Liver (tissue), 9 donors: Measurements from ENCODE around the gene CEP164. TPM values are rescaled to one million over a fixed set of nuclear protein-coding genes. Genes with fewer than 3 reads are reported as not detected.

Source experiments
- DNase-seq: peaks from one replicate; pipeline ENCODE4 v3.0.0-alpha.2; 2017; ENCODE audit warnings: low spot score
- H3K27ac ChIP-seq, 2 donors: one replicate each; pipeline ENCODE4 v1.7.0; 2013; ENCODE audit warnings: inconsistent platforms in 2 of 2, low read length in 2 of 2, control low read depth in 1 of 2, low read depth in 1 of 2, mild to moderate bottlenecking in 1 of 2
- H3K27me3 ChIP-seq, 4 donors: one replicate each; pipeline versions ENCODE4 v1.6.1 to v1.7.0; 2013; ENCODE audit warnings: low read length in 3 of 4, inconsistent platforms in 1 of 4, mild to moderate bottlenecking in 1 of 4, moderate library complexity in 1 of 4; ENCODE audit not compliant: control insufficient read depth in 4 of 4, insufficient read depth in 4 of 4
- H3K36me3 ChIP-seq, 4 donors: one replicate each; pipeline versions ENCODE4 v1.6.1 to v1.7.0; 2013; ENCODE audit warnings: low read length in 3 of 4, mild to moderate bottlenecking in 3 of 4, low read depth in 1 of 4, moderate library complexity in 1 of 4; ENCODE audit not compliant: control insufficient read depth in 4 of 4, insufficient read depth in 3 of 4
- H3K4me1 ChIP-seq, 4 donors: one replicate each; pipeline versions ENCODE4 v1.6.1 to v1.7.0; 2013; ENCODE audit warnings: low read length in 3 of 4, mild to moderate bottlenecking in 3 of 4, moderate library complexity in 1 of 4; ENCODE audit not compliant: control insufficient read depth in 4 of 4, insufficient read depth in 4 of 4
- H3K4me3 ChIP-seq, 3 donors: one replicate each; pipeline versions ENCODE4 v1.6.1 to v1.7.0; 2013; ENCODE audit warnings: low read length in 3 of 3, control low read depth in 1 of 3, low read depth in 1 of 3, mild to moderate bottlenecking in 1 of 3
- H3K9ac ChIP-seq, 2 donors: one replicate each; pipeline ENCODE4 v1.7.0; 2013; ENCODE audit warnings: low read length in 2 of 2, mild to moderate bottlenecking in 2 of 2, moderate library complexity in 2 of 2, control low read depth in 1 of 2, low read depth in 1 of 2
- H3K9me3 ChIP-seq, 4 donors: one replicate each; pipeline versions ENCODE4 v1.6.1 to v1.7.0; 2013; ENCODE audit warnings: low read length in 3 of 4; ENCODE audit not compliant: control insufficient read depth in 4 of 4
- EGR1 ChIP-seq, 2 donors: IDR thresholded peaks; 2 replicates each; pipeline ENCODE4 v1.6.1; 2016 to 2018; ENCODE audit warnings: antibody characterized with exemption in 2 of 2, low read depth in 2 of 2
- FOXA1 ChIP-seq: IDR thresholded peaks from 2 replicates; pipeline ENCODE4 v1.6.1; 2016; ENCODE audit warnings: antibody characterized with exemption
- FOXA2 ChIP-seq: IDR thresholded peaks from 2 replicates; pipeline ENCODE4 v1.6.1; 2016; ENCODE audit warnings: antibody characterized with exemption
- GABPA ChIP-seq, 2 donors: IDR thresholded peaks in 1 of 2; conservative IDR thresholded peaks in 1 of 2; 2 replicates each; pipeline ENCODE4 v1.6.1; 2016; ENCODE audit warnings: antibody characterized with exemption in 2 of 2, mild to moderate bottlenecking in 1 of 2, moderate library complexity in 1 of 2
- HNF4A ChIP-seq, 2 donors: conservative IDR thresholded peaks; 2 replicates each; pipeline ENCODE4 v1.6.1; 2016; ENCODE audit warnings: antibody characterized with exemption in 2 of 2, mild to moderate bottlenecking in 2 of 2
- HNF4G ChIP-seq: IDR thresholded peaks from 2 replicates; pipeline ENCODE4 v1.6.1; 2016; ENCODE audit warnings: antibody characterized with exemption
- JUND ChIP-seq, 2 donors: IDR thresholded peaks; 2 replicates each; pipeline ENCODE4 v1.6.1; 2016; ENCODE audit warnings: antibody characterized with exemption in 2 of 2
- NR2F2 ChIP-seq: IDR thresholded peaks from 2 replicates; pipeline ENCODE4 v1.6.1; 2016; ENCODE audit warnings: antibody characterized with exemption
- RAD21 ChIP-seq, 2 donors: IDR thresholded peaks; 2 replicates each; pipeline ENCODE4 v1.6.1; 2016; ENCODE audit warnings: antibody characterized with exemption in 2 of 2, mild to moderate bottlenecking in 2 of 2
- RXRA ChIP-seq, 2 donors: IDR thresholded peaks; 2 replicates each; pipeline ENCODE4 v1.6.1; 2017 to 2018; ENCODE audit warnings: antibody characterized with exemption in 2 of 2, mild to moderate bottlenecking in 1 of 2
- SP1 ChIP-seq: IDR thresholded peaks from 2 replicates; pipeline ENCODE4 v1.6.1; 2018; ENCODE audit warnings: antibody characterized with exemption, mild to moderate bottlenecking
- TAF1 ChIP-seq: conservative IDR thresholded peaks from 2 replicates; pipeline ENCODE4 v1.6.1; 2016; ENCODE audit warnings: antibody characterized with exemption, mild to moderate bottlenecking
- YY1 ChIP-seq: IDR thresholded peaks from 2 replicates; pipeline ENCODE4 v1.6.1; 2016; ENCODE audit warnings: antibody characterized with exemption, mild to moderate bottlenecking
- WGBS: extraction: QIAGEN DNeasy Blood & Tissue Kit; methylation state at CpG from one replicate; pipeline ENCODE4 v1.1.7; 2013; 5-methylcytosine and 5-hydroxymethylcytosine counted together
- polyA plus RNA-seq, 2 donors: library from polyadenylated mRNA; stranded (reverse) in 1 of 2; unstranded in 1 of 2; fragments of 200-250 nt in 1 of 2; fragments of >200 nt in 1 of 2; fragmentation: Nextera tagmentation in 1 of 2; extraction: Ambion mirVana in 1 of 2; gene quantifications; one replicate each; pipeline versions ENCODE4 v1.2.1 to v1.2.3, GENCODE V29; 2013 to 2015
- total RNA-seq, 2 donors: library from RNA; depleted of rRNA; stranded (reverse); fragments of >200 nt; gene quantifications; one replicate each; pipeline ENCODE4 v1.2.3, GENCODE V29; 2014
- TF ChIP-seq, protein P1 (sequence below): IDR thresholded peaks from 2 replicates; pipeline ENCODE4 v1.6.1; 2016; ENCODE audit warnings: antibody characterized with exemption
- TF ChIP-seq, protein P2 (sequence below): IDR thresholded peaks from 2 replicates; pipeline ENCODE4 v1.6.1; 2016; ENCODE audit warnings: antibody characterized with exemption, mild to moderate bottlenecking
- TF ChIP-seq, protein P3 (sequence below): fragments of 150-350 bp; IDR thresholded peaks from 2 replicates; pipeline ENCODE4 v1.5.1; 2017; ENCODE audit warnings: improper control_type of control experiment, low read depth, low read length; ENCODE audit not compliant: missing input control
- TF ChIP-seq, protein P4 (sequence below): IDR thresholded peaks from 2 replicates; pipeline ENCODE4 v1.6.1; 2016; ENCODE audit warnings: antibody characterized with exemption
- donor health status: healthy.
- donor health status: healthy.
- donor health status: healthy.
- donor health status: healthy.
- donor health status: healthy.

The CEP164 gene
- total and polyA plus RNA-seq, 4 donors = 4.1 to 12.3 (median 5.9) TPM

DNA sequence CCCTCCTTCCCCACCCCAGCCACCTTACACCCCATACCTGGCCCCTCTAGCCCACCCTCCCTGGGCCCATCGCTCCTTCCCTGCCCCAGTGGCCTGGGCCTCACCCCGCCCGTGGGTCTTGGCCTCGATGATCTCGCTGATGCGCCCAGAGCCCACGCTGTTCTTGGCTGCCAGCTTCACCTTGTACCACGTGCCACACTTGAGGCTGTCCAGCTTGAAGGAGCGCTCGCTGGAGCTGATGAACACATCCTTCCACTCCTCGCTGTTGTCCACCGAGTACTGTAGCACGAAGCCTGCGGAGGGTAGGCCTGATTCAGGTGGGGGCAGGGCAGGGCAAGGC is 110.1 kb downstream of the CEP164 start:
- TF ChIP-seq RAD21 (IDR thresholded peaks at IDR 0.05) = no peak
- TF ChIP-seq JUND (IDR thresholded peaks at IDR 0.05) = no peak
- no peak for TF ChIP-seq SP1
- H3K4me1 ChIP-seq = no peaks in the 10 kb centered on the region
- H3K9me3 ChIP-seq = no peaks in the 10 kb centered on the region
- no peaks in the 10 kb centered on the region for H3K27me3 ChIP-seq
- no peak for DNase-seq
- no peak overlapping the region for H3K27ac ChIP-seq
- H3K36me3 ChIP-seq = no peaks in the 10 kb centered on the region
- no peak overlapping the region for H3K9ac ChIP-seq
- H3K4me3 ChIP-seq = no peak overlapping the region
- 95% methylated on average over 14 of the region's 14 CpGs for WGBS

DNA sequence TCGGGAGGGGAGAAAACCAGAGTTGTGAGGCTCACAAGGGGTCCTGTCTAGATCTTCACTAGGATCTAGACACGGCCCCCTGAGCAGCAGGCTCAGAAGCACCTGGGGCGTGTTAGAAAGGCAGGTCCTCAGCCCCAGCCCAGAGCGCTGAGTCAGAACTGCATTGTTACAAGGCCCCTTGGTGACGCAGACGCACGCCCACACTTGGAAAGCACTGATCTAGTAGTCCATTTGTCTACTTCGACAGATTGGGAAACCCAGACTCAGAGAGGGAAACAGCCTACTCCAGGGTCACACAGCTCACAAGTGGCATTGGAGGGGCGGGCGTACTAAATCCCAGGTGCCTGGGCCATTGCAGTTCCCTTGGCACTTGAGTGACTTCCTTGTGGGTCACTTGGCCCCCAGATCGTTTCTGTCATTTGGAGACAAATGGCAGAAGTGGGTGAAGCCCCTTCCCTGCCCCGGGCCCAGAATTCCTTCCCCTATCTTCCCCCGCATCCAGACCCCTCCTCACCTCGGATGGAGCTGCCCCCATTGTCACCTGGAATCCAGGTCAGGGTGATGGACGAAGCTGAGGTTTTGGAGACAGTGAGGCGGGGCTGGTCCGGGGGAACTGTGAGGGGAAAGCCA is 110.8 kb downstream of the CEP164 start:
- Histone ChIP-seq H3K27ac (no peak overlapping the region), H3K9ac (no peak overlapping the region), H3K9me3 (no peaks in the 10 kb centered on the region), H3K27me3 (no peaks in the 10 kb centered on the region), H3K36me3 (no peaks in the 10 kb centered on the region), H3K4me3 (no peak overlapping the region), H3K4me1 (no peaks in the 10 kb centered on the region)
- no peak for DNase-seq
- WGBS = 85% methylated on average over 17 of the region's 17 CpGs
- TF ChIP-seq EGR1 (IDR thresholded peaks at IDR 0.05; ENCODE audit: low read depth in 2 of 2) = no peak
- TF ChIP-seq RXRA (IDR thresholded peaks at IDR 0.05) = no peak
- TF ChIP-seq HNF4A (conservative IDR thresholded peaks at IDR 0.05) = no peak
- TF ChIP-seq HNF4G = no peak
- TF ChIP-seq GABPA (IDR thresholded peaks at IDR 0.05 in 1 of 2, conservative IDR thresholded peaks at IDR 0.05 in 1 of 2) = no peak
- TF ChIP-seq YY1 = no peak
- TF ChIP-seq, protein P1, sequence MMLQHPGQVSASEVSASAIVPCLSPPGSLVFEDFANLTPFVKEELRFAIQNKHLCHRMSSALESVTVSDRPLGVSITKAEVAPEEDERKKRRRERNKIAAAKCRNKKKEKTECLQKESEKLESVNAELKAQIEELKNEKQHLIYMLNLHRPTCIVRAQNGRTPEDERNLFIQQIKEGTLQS = no peak

DNA sequence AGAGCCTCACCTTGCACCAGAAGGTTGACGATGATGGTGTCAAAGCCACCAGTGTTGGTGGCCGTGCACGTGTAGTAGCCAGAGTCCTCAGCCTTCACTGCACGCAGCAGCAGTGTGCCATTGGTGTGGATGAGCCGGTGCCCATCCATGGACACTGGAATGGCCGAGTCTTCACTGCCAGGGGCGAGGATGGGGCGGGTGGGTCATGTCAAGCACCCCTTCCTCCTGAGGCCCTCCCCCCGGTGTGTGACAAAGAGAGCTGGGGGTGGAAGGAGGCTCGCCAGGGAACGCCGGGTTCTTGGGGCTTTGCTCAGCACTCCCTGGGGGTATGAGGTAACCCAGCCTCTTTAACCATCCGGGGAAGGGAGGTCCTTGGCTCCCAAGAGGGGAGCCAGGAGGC is 111.6 kb downstream of the CEP164 start:
- WGBS = 87% methylated on average over 13 of the region's 13 CpGs
- TF ChIP-seq, protein P1 = no peak
- TF ChIP-seq HNF4G (no peak), TAF1 (no peak), JUND (IDR thresholded peaks at IDR 0.05) (no peak), FOXA2 (no peak), HNF4A (conservative IDR thresholded peaks at IDR 0.05) (no peak), RAD21 (IDR thresholded peaks at IDR 0.05) (no peak), EGR1 (IDR thresholded peaks at IDR 0.05; ENCODE audit: low read depth in 2 of 2) (no peak), RXRA (IDR thresholded peaks at IDR 0.05) (no peak), FOXA1 (no peak), YY1 (no peak), NR2F2 (no peak), SP1 (no peak)
- TF ChIP-seq, protein P2, sequence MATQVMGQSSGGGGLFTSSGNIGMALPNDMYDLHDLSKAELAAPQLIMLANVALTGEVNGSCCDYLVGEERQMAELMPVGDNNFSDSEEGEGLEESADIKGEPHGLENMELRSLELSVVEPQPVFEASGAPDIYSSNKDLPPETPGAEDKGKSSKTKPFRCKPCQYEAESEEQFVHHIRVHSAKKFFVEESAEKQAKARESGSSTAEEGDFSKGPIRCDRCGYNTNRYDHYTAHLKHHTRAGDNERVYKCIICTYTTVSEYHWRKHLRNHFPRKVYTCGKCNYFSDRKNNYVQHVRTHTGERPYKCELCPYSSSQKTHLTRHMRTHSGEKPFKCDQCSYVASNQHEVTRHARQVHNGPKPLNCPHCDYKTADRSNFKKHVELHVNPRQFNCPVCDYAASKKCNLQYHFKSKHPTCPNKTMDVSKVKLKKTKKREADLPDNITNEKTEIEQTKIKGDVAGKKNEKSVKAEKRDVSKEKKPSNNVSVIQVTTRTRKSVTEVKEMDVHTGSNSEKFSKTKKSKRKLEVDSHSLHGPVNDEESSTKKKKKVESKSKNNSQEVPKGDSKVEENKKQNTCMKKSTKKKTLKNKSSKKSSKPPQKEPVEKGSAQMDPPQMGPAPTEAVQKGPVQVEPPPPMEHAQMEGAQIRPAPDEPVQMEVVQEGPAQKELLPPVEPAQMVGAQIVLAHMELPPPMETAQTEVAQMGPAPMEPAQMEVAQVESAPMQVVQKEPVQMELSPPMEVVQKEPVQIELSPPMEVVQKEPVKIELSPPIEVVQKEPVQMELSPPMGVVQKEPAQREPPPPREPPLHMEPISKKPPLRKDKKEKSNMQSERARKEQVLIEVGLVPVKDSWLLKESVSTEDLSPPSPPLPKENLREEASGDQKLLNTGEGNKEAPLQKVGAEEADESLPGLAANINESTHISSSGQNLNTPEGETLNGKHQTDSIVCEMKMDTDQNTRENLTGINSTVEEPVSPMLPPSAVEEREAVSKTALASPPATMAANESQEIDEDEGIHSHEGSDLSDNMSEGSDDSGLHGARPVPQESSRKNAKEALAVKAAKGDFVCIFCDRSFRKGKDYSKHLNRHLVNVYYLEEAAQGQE = no peak
- TF ChIP-seq, protein P3, sequence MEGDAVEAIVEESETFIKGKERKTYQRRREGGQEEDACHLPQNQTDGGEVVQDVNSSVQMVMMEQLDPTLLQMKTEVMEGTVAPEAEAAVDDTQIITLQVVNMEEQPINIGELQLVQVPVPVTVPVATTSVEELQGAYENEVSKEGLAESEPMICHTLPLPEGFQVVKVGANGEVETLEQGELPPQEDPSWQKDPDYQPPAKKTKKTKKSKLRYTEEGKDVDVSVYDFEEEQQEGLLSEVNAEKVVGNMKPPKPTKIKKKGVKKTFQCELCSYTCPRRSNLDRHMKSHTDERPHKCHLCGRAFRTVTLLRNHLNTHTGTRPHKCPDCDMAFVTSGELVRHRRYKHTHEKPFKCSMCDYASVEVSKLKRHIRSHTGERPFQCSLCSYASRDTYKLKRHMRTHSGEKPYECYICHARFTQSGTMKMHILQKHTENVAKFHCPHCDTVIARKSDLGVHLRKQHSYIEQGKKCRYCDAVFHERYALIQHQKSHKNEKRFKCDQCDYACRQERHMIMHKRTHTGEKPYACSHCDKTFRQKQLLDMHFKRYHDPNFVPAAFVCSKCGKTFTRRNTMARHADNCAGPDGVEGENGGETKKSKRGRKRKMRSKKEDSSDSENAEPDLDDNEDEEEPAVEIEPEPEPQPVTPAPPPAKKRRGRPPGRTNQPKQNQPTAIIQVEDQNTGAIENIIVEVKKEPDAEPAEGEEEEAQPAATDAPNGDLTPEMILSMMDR = no peak
- TF ChIP-seq, protein P4, sequence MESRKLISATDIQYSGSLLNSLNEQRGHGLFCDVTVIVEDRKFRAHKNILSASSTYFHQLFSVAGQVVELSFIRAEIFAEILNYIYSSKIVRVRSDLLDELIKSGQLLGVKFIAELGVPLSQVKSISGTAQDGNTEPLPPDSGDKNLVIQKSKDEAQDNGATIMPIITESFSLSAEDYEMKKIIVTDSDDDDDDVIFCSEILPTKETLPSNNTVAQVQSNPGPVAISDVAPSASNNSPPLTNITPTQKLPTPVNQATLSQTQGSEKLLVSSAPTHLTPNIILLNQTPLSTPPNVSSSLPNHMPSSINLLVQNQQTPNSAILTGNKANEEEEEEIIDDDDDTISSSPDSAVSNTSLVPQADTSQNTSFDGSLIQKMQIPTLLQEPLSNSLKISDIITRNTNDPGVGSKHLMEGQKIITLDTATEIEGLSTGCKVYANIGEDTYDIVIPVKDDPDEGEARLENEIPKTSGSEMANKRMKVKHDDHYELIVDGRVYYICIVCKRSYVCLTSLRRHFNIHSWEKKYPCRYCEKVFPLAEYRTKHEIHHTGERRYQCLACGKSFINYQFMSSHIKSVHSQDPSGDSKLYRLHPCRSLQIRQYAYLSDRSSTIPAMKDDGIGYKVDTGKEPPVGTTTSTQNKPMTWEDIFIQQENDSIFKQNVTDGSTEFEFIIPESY = no peak

More for the DNA sequence above, 111.6 kb downstream of the CEP164 start:
- Histone ChIP-seq H3K9ac (no peak overlapping the region), H3K27me3 (no peaks in the 10 kb centered on the region), H3K9me3 (no peaks in the 10 kb centered on the region), H3K36me3 (no peaks in the 10 kb centered on the region), H3K27ac (no peak overlapping the region), H3K4me3 (no peak overlapping the region), H3K4me1 (no peaks in the 10 kb centered on the region)
- no peak for DNase-seq
